A673 (cell line): ENCODE data around the gene ECHS1.

ENCODE experiments used
- EZH2 ChIP-seq: fragments of 200-600 bp; sonication (generic); IDR thresholded peaks from 2 replicates; pipeline ENCODE4 v1.6.1; 2017; ENCODE audit warnings: borderline replicate concordance, low read depth, mild to moderate bottlenecking, mixed read lengths, antibody characterized with exemption, low read length; ENCODE audit not compliant: poor library complexity, severe bottlenecking
- TF ChIP-seq, protein P1 (sequence below): fragments of 300-800, 200-600 bp; sonication (generic); conservative IDR thresholded peaks from 2 replicates; pipeline ENCODE4 v1.5.1; 2017; ENCODE audit warnings: low read depth, mild to moderate bottlenecking, antibody characterized with exemption, low read length, moderate library complexity, mixed read lengths

DNA sequence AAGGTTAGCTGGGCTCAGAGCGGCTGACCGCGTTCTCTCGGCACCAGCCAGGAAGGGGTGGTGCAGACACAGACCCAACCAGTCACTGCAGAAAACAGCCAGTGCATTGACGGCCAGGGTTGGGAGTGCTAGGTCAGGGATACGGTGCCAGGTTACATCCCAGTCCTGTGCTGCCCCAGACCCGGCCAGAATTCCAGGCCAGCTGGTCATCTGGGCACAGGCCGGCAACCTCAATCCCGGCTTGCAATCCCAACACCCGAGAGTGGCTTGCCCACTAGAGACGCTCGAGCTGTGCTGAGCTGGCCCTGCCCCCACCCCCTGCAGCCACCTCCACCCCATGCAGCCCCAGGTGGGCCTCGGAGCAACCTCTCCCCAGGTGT is 22.2 kb downstream of the ECHS1 start:
- TF ChIP-seq, protein P1, sequence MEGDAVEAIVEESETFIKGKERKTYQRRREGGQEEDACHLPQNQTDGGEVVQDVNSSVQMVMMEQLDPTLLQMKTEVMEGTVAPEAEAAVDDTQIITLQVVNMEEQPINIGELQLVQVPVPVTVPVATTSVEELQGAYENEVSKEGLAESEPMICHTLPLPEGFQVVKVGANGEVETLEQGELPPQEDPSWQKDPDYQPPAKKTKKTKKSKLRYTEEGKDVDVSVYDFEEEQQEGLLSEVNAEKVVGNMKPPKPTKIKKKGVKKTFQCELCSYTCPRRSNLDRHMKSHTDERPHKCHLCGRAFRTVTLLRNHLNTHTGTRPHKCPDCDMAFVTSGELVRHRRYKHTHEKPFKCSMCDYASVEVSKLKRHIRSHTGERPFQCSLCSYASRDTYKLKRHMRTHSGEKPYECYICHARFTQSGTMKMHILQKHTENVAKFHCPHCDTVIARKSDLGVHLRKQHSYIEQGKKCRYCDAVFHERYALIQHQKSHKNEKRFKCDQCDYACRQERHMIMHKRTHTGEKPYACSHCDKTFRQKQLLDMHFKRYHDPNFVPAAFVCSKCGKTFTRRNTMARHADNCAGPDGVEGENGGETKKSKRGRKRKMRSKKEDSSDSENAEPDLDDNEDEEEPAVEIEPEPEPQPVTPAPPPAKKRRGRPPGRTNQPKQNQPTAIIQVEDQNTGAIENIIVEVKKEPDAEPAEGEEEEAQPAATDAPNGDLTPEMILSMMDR = no peak
- no peak for TF ChIP-seq EZH2
